Right hindlimb (tissue), 1 donor: ENCODE measurements around the gene JMJD8.

ENCODE experiments used
- DNase-seq: peaks from one replicate; pipeline ENCODE4 v3.0.0-alpha.2; 2018

Gene JMJD8

DNA sequence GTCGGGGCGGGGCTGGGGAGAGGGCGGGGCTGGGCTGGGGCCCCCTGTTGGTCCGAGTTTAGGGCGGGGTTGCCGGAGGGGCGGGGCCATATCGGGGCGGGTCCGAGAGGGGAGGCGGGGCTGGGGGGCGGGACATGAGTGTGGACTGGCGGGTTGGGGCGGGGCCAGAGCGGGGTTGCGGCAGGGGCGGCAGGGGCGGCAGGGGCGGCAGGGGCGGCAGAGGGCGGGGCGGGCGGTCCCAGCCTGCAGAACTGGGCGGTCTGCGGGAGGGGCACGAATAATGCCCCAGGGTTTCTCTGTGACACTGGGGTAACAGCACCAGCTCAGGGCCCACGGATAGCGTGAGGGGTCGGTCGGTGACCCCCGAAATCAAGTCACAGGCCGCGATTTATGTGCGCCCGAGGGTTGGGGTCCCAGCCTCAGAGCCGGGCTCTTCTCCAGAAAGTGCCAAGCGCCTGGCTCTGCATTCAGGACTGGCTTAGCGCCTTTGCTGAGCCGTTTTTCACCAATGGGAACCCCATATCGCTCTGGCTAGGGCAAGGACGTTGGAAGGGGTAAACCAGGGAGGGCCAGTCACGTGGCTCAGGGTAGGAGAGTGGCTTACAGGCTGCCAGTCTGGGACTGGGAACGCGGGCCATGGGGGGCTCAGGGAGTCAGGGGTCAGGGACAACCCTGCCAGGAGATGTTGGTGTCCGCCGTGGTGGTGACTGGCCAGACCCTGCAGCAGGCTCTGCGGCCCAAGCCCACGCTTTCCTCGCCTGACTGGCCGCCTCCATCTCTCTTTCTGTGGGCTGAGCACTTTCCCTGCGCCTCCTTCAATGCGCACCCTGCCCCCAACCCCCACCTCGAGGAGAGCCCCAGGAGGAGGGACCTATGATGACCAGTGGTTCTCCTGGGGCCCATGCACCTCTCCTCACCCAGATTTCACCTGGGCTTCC is 46.8 kb downstream of the JMJD8 start:
- no peak for DNase-seq

DNA sequence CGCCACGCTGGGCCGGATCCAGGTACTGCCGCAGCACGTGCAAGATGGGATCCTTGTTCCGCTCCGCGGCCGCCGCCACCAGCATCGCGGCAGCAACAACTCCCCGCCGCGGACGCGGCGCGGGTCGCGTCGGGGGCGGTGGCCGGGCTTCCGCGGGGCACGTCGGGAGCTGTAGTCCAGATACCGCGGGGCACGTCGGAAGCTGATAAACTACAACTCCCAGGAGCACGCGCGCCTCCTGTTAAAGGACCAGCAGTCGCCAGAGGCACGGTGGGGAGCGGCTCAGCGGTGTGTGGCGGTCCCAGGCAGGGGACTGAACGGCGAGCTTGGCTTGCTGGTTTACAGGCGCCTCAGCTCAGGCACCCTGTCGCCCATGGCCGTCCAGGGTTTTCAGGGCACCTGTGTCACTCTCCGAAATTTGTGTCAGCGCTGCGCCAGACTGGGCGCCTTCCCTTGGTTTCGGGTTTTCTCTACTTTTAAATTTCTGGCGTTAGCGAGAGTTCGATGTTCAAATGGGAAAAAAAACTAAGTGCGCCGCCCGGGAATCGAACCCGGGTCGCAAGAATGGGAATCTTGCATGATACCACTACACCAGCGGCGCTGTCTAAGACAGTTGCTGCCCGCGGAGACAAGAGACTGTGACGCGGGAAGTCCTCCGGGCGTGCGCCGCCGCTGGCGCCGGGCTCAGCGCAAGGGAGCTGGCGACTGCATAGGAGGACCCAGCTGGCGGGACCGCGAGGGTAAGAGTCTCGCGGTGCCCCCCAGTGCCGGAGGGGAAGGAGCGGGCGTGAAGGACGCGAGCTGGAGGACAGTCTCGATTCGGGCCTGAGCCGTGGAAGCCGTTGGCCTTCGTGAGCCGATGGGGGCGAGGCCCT is 47.7 kb downstream of the JMJD8 start, which contains the start of gene METTL26:
METTL26 (minus strand) TSS at position 100 of the 875 bp plus-strand sequence; CDS start at position 85, 15 bp downstream.
- DNase-seq: peak; percentile 96

DNA sequence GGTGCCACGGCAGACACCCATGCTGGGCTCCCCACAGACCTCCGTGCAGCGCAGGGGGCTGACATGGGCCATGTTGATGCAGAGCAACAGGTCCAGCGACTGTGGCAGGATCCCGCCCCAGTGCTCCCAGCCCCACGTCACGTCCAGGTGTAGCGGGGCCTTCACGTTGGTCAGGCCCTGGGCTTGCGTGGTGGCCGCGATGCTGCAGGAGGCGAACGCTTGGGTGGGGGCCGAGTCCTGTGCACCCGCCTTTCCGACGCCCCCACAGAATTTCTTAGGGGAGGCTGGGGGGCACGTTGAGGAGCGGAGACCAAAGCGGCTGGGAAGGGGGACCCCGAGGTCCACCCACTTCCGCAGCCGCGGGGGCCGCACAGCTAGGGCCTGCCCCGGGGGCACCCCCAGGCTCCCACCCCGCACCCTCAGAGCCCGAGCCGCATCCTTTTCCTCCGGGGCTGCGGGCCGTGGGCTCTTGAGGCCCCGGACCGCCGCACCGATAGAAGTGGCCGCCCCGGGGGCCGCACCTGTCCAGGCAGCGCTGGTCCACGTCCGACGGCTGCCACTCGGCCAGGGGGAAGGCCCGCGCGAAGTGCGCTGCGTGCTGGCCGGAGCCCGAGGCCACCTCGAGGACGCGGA is 48.4 kb downstream of the JMJD8 start:
- no peak for DNase-seq

DNA sequence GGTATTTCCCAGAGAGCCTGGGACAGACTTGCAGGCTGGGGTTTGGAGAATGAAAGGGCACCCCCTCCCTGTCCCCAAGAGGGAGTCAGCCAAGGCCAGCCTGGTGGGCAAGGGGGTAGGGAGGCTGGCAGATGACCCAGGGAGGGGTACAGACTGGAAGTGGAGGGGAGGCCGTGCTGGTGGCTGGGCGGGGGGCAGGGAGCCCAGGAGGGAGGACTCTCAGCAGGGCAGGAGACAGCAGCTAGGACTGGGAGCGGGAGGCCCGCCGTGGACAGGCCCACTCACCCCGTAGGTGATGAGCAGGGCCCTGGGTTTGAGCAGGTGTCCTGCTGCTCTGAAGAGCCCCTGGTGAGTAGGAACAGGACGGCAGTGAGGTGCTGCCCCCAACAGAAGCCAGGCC is 49.1 kb downstream of the JMJD8 start:
- DNase-seq: no peak

DNA sequence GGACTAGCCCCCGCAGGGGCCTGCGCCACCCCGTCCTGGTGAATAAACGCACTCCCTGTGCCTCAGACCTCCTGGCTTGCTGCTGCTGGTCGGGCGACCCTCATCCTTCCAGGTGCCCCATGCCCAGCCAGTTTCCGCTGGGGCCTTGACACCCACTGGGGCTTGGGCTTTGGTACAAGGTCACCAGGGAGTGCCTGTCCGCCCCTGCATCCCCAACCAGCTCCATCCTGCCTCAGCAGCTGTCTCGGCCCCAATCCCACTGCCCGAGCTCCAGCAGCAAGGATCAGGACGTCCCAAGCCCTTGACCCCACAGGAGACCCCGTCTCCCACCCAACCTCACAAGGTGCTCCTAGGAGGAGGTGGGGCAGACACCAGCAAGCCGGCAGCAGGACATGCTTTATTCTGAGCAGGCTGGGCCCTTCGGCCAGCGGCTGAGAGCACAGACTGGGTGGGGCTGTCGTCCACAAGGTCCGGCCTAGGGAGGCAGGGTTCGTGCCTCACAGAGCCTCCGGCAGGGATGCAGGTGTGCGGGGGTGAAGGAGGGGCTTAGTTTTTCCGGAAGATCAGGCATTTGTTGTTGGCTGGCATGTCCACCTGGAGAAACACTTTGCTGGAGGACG is 50.0 kb downstream of the JMJD8 start:
- DNase-seq: no peak

DNA sequence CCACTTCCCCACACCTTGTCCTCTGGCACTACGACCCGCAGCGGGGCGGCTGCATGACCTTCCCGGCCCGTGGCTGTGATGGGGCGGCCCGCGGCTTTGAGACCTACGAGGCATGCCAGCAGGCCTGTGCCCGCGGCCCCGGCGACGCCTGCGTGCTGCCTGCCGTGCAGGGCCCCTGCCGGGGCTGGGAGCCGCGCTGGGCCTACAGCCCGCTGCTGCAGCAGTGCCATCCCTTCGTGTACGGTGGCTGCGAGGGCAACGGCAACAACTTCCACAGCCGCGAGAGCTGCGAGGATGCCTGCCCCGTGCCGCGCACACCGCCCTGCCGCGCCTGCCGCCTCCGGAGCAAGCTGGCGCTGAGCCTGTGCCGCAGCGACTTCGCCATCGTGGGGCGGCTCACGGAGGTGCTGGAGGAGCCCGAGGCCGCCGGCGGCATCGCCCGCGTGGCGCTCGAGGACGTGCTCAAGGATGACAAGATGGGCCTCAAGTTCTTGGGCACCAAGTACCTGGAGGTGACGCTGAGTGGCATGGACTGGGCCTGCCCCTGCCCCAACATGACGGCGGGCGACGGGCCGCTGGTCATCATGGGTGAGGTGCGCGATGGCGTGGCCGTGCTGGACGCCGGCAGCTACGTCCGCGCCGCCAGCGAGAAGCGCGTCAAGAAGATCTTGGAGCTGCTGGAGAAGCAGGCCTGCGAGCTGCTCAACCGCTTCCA is 50.6 kb downstream of the JMJD8 start:
- no peak for DNase-seq

DNA sequence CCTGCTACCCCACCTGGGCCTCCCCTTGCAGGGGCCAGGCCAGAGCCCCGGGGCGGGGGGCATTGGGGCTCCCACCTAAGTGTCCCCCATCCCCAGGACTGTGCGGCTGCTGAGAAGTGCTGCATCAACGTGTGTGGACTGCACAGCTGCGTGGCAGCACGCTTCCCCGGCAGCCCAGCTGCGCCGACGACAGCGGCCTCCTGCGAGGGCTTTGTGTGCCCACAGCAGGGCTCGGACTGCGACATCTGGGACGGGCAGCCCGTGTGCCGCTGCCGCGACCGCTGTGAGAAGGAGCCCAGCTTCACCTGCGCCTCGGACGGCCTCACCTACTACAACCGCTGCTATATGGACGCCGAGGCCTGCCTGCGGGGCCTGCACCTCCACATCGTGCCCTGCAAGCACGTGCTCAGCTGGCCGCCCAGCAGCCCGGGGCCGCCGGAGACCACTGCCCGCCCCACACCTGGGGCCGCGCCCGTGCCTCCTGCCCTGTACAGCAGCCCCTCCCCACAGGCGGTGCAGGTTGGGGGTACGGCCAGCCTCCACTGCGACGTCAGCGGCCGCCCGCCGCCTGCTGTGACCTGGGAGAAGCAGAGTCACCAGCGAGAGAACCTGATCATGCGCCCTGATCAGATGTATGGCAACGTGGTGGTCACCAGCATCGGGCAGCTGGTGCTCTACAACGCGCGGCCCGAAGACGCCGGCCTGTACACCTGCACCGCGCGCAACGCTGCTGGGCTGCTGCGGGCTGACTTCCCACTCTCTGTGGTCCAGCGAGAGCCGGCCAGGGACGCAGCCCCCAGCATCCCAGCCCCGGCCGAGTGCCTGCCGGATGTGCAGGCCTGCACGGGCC is 51.4 kb downstream of the JMJD8 start:
- no peak for DNase-seq

DNA sequence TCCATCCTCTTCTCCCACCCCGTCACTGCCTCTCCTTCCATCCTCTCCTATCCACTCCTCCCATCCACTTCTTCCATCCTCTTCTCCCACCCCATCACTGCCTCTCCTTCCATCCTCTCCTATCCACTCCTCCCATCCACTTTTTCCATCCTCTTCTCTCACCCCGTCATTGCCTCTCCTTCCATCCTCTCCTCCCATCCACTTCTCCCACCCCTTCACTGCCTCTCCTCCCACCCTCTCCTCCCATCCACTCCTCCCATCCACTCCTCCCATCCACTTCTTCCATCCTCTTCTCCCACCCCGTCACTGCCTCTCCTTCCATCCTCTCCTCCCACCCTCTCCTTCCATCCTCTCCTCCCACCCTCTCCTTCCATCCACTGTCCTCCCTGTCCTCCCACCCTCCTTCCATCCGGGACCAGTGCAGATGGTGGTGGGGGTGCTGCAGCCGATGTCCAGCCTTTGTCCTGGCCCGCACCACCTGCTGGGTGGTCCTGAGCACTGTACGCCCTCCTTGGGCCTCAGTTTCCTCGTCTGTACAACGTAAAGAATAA is 52.3 kb downstream of the JMJD8 start:
- DNase-seq: no peak
